Posterior cingulate gyrus (tissue), 11 donors: Measurements from ENCODE around the gene RPS28.
"Not testable (repeated sequence)": the region's sequence is repeated elsewhere in the genome, so short reads cannot be mapped to it uniquely, and the experiment has no call there.

ENCODE experiments used
- DNase-seq, 10 donors: peaks; one replicate each; pipeline versions ENCODE4 v3.0.0 to v3.0.0-alpha.2; 2020 to 2021; ENCODE audit warnings: mixed read lengths in 3 of 10
- intact Hi-C: fragments of 100-400 bp; cut with DNase I; formaldehyde crosslinking; loops from one replicate; pipeline ENCODE4 v1.15.1; 2023

RPS28 gene

DNA sequence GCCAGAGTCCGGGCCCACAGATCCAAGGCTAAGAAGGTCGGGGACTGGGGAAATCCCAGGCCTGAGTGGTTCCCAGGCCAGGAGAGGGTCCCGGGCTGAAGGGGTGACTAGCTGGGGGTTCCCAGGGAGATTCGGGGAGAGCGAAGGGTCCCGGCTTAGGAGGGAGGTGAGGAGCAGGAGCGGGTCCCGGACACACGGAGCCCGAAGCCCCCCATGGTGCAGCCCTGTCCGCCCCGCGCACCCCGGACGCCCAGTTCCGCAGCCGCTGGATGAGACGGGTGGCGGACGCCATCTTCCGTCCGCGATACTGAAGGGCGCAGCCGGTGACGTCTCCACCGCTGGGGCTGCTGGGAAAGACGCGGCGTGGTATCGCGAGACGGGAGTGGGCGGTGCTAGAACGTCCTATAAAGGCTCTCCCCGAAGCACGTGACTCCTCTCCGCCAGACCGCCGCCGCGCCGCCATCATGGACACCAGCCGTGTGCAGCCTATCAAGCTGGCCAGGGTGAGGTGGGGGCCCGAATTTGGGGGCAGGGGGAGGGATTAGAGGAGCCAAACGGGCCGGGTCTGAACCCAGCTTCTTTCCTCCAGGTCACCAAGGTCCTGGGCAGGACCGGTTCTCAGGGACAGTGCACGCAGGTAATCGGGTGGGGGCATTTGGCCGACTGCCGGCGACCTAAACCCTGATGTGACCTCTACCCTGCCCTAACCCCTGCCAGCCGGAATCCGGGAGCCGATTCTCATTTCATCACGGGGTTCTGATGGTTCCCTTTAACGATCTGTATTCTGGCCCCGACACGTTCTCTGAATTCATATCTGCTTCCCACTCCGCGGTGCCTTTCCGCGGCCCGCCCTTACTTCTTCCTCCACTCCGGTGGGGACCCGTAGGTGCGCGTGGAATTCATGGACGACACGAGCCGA is at the start of gene RPS28, which contains the start of gene NDUFA7:
RPS28 (plus strand) TSS at position 430 of the 919 bp plus-strand sequence; CDS start at position 465, 35 bp downstream.
NDUFA7 (minus strand) TSS at position 309 of the 919 bp plus-strand sequence; CDS start at position 292, 17 bp downstream.
- intact Hi-C loops: loop anchor here (2.0 kb wide), 1 partner anchor 15 kb away; no protein-coding TSS in a partner anchor
- peak; percentile 94 to 100 (median 98) for DNase-seq

- DNase-seq, intact Hi-C loops: not testable (repeated sequence)
Measured at GRCh38 chr19:8276508-8276907, 44.8 kb upstream of the RPS28 start.

GRCh38 chr19:8291337-8291736 is 30.0 kb upstream of the RPS28 start:
- intact Hi-C loops, DNase-seq: not testable (repeated sequence)

DNA sequence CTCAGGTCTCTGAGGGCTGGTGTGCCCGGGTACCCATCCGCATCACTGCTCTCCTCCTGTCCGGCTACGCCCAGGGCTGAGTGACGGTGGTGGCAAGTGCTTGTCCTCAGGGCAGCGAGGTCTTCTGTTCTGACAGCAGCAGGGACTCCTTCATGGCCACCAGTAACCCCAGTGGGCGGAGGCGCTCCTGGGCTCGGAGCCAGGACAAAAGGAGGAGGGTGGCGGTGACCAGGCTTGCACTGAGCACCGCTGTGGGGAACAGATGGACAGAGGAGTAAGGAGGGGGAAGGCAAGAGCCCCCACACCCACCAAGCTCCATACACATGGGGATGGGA is 19.0 kb upstream of the RPS28 start:
- intact Hi-C loops: no loop called here
- DNase-seq: peak in 2 of 10 donors; percentile 8 to 70

- intact Hi-C loops: no loop called here
- peak in 2 of 10 donors; percentile 32 to 43 for DNase-seq
Measured at GRCh38 chr19:8302734-8303133, 18.6 kb upstream of the RPS28 start.

DNA sequence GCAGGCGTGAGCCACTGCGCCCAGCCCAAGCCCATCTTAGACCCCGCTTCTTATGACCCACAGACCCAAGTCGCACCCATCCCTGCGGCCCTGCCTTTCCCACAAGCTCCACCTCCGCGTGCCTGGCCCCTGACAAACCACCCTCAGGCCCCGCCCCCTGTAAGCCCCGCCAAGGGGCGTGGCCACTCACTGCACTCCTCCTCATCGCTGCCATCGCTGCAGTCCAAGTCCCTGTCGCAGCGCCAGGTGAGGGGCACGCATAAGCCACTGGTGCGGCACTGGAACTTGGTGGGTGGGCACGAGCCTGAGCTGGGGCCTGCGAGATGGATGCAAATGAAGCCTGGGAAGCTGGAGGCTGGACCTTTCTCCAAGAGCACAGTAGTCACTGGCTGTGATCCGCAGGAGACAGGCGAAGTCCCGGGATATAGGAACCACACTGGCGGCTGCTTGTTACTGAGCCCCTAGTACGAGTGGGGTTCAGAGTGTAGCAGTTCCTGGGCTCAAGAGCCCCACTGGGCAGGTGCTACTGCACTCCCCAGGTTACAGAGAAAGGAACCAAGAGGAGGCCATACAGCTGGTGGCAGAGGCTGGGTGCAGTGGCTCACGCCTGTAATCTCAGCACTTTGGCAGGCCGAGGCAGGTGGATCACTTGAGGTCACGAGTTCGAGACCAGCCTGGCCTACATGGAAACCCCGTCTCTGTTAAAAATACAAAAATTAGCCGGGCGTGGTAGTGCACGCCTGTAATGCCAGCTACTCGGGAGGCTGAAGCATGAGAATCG is 16.3 kb upstream of the RPS28 start:
- DNase-seq: peak in 3 of 10 donors; percentile 7 to 82 (median 71)
- intact Hi-C loops: no loop called here

DNA sequence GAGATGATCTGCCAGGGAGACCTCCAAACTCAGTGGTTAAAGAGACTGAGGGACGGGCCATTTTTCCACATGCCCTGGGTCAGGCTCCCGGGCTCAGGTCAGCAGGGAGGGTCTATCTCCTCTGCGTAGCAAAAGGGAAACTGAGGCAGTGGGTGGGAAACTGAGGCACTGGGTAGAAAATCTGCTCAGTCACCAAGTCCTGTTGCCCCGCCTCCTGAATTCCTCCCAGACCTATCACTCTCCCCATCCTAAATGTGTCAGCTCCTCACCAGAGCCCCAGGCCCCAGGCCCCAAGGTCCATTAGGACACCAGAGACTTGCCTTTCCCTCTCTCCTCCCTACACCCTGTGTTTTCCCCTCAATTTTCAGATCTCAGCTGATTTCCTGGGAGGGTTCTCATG is 15.5 kb upstream of the RPS28 start:
- intact Hi-C loops: loop anchor here (2.0 kb wide), 1 partner anchor 15 kb away; the partner anchor contains the start of genes NDUFA7 and RPS28
- DNase-seq: peak in 2 of 10 donors; percentile 25 to 37

GRCh38 chr19:8306235-8307054 is 14.9 kb upstream of the RPS28 start:
- DNase-seq: peak in 4 of 10 donors; percentile 5 to 76 (median 62)
- intact Hi-C loops: loop anchor here (2.0 kb wide), 1 partner anchor 14 kb away; the partner anchor contains the start of genes NDUFA7 and RPS28

GRCh38 chr19:8307400-8307964 is 13.8 kb upstream of the RPS28 start:
- peak in 3 of 10 donors; percentile 57 to 64 (median 63) for DNase-seq
- intact Hi-C loops: loop anchor here (2.0 kb wide), 1 partner anchor 13 kb away; the partner anchor contains the start of genes NDUFA7 and RPS28

GRCh38 chr19:8307965-8308866 is 13.1 kb upstream of the RPS28 start, which contains the start of gene CD320:
TSS of gene CD320 (minus strand) at chr19:8308358. CDS start at chr19:8308290, 68 bp downstream.
- peak; percentile 86 to 99 (median 94) for DNase-seq
- intact Hi-C loops: loop anchor here (2.0 kb wide), 1 partner anchor 13 kb away; the partner anchor contains the start of genes NDUFA7 and RPS28

DNA sequence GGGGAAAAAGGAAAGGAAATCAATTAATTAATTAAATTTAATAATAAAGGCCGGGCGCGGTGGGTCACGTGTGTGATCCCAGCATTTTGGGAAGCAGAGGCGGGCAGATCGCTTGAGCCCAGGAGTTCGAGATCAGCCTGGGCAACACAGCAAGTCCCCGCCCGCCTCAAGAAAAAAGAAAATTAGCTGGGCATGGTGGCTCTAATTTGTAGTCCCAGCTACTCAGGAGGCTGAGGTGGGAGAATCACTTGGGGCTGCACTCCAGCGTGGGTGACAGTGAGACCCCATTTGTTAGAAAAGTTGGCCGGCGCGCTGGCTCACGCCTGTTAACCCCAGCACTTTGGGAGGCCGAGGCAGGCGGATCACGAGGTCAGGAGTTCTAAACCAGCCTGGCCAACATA is 12.4 kb upstream of the RPS28 start:
- intact Hi-C loops: no loop called here
- DNase-seq: peak in 4 of 10 donors; percentile 3 to 59 (median 51)

DNA sequence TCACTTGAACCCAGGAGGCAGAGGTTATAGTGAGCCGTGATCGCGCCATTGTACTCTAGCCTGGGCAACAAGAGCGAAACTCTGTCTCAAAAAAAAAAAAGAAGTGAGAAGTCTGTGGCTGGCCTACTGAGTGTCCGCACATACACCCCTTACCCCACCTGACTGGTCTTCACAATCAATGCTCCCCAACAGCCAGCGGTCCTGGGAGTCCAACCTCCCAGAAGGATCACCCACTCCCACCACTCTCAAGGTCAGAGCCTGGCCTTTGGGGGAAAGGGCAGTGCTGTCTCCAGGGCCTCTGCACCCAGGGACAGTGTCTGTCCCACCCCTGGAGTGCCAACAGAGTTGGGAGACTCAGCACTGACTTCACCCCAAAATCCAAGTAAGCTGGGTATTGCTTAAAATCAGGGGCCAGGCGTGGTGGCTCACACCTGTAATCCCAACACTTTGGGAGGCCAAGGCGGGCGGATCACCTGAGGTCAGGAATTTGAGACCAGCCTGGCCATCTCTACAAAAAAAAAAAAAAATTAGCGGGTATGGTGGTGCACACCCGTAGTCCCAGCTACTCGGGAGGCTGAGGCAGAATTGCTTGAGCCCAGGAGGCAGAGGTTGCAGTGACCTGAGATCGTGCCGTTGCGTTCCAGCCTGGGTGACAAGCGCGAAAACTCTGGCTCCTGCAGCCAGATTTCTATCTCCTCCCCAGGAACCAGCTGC is 10.8 kb upstream of the RPS28 start:
- intact Hi-C loops: no loop called here
- DNase-seq: peak in 4 of 10 donors; percentile 1 to 57 (median 40)

- intact Hi-C loops: no loop called here
- peak in 4 of 10 donors; percentile 6 to 83 (median 73) for DNase-seq
Measured at GRCh38 chr19:8311461-8312260, 9.6 kb upstream of the RPS28 start.

DNA sequence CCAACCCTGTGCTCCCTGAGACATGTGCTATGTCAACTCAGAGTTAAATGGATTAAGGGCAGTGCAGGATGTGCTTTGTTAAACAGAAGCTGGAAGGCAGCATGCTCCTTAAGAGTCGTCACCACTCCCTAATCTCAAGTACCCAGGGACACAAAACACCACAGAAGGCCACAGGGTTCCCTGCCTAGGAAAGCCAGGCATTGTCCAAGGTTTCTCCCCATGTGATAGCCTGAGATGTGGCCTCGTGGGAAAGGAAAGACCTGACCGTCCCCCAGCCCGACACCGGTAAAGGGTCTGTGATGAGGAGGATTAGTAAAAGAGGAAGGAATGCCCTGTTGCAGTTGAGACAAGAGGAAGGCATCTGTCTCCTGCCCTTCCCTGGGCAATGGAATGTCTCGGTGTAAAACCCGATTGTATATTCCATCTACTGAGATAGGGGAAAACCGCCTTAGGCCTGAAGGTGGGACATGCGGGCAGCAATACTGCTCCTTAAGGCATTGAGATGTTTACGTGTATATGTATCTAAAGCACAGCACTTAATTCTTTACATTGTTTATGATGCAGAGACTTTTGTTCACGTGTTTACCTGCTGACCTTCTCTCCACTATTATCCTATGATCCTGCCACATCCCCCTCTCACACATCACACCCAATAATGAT is 6.2 kb upstream of the RPS28 start:
- DNase-seq: peak in 2 of 10 donors; percentile 7 to 19
- intact Hi-C loops: loop anchor here (5.0 kb wide), 1 partner anchor 48 kb away; no protein-coding TSS in a partner anchor

DNA sequence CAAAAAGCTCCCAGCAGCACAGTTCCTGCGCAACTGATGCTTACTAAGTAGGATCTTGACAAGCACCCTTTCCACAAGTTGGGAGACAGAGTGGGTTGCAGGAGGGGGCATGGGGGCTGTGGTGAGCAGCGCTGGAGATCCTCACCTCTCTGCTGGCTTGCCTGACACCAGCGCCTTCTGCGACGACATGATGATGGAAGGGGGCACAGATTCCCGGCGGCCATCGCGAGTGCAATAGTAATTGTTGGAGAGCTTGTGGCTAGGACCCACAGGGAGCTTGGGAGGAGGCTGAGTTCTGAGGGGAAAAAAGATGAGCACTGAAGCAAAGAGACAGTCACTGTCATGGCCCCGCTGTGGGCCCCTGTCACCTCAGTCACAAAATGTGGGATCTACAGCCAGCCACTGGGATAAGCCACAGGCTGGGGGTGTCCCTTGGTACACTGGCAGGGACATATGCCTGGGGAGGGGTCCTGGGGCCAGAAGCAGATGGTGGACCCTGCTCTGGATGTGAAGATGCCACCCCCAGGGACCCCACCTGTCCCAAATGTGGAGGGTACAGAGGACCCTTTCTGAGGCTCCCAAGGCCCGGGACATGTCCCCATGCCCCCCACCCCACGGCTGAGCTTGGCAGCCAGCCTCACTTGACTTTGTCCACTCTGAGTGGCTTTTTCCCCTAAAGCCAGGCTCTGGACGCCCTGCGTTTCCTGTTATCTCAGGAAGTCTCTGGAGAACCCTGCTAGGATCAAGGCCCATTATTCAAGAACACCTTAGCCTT is 4.8 kb upstream of the RPS28 start:
- intact Hi-C loops: loop anchor here (5.0 kb wide), 1 partner anchor 49 kb away; no protein-coding TSS in a partner anchor
- peak in 3 of 10 donors; percentile 47 to 74 (median 49) for DNase-seq
